H9 (cell line): Measurements from ENCODE around the gene STK32B. TPM values are rescaled to one million over a fixed set of nuclear protein-coding genes. Genes with fewer than 3 reads are reported as not detected.

Source experiments
- DNase-seq: peaks from one replicate; pipeline ENCODE4 v3.0.0-alpha.2; 2017
- H2AFZ ChIP-seq: one replicate; pipeline ENCODE4 v1.6.1; 2013; ENCODE audit warnings: mild to moderate bottlenecking, low read length, control low read depth, moderate library complexity
- H2AK5ac ChIP-seq: 2 replicates; pipeline ENCODE4 v1.6.1; 2013; ENCODE audit warnings: low read length, control low read depth, mixed read lengths; ENCODE audit not compliant: insufficient read length
- H2BK120ac ChIP-seq: one replicate; pipeline ENCODE4 v1.6.1; 2013; ENCODE audit warnings: low read depth, mild to moderate bottlenecking, low read length, control low read depth, inconsistent platforms; ENCODE audit not compliant: poor library complexity, severe bottlenecking
- H2BK12ac ChIP-seq: 2 replicates; pipeline ENCODE4 v1.6.1; 2013; ENCODE audit warnings: low read length, control low read depth, mixed read lengths, low read depth; ENCODE audit not compliant: insufficient read length
- H2BK15ac ChIP-seq: 2 replicates; pipeline ENCODE4 v1.6.1; 2013; ENCODE audit warnings: low read depth, low read length, control low read depth
- H2BK20ac ChIP-seq: one replicate; pipeline ENCODE4 v1.6.1; 2013; ENCODE audit warnings: low read depth, mild to moderate bottlenecking, low read length, control low read depth, inconsistent platforms; ENCODE audit not compliant: poor library complexity, severe bottlenecking
- H2BK5ac ChIP-seq: 2 replicates; pipeline ENCODE4 v1.6.1; 2013; ENCODE audit warnings: low read length, control low read depth, mixed read lengths; ENCODE audit not compliant: insufficient read length
- H3K14ac ChIP-seq: 2 replicates; pipeline ENCODE4 v1.6.1; 2013; ENCODE audit warnings: low read length, control low read depth; ENCODE audit not compliant: insufficient read depth
- H3K18ac ChIP-seq: 2 replicates; pipeline ENCODE4 v1.6.1; 2013; ENCODE audit warnings: low read depth, mild to moderate bottlenecking, mixed read lengths, low read length, control low read depth; ENCODE audit not compliant: insufficient read length
- H3K23ac ChIP-seq: 2 replicates; pipeline ENCODE4 v1.6.1; 2013; ENCODE audit warnings: low read length, control low read depth, mixed read lengths, low read depth; ENCODE audit not compliant: insufficient read length
- H3K23me2 ChIP-seq: 2 replicates; pipeline ENCODE4 v1.6.1; 2013; ENCODE audit warnings: low read depth, mild to moderate bottlenecking, mixed read lengths, low read length, control low read depth; ENCODE audit not compliant: insufficient read length, poor library complexity, severe bottlenecking
- H3K27ac ChIP-seq: 2 replicates; pipeline ENCODE4 v1.5.1; 2013; ENCODE audit warnings: low read length, control low read depth, mixed read lengths, low read depth; ENCODE audit not compliant: insufficient read length
- H3K27me3 ChIP-seq: 2 replicates; pipeline ENCODE4 v1.6.1; 2013; ENCODE audit warnings: low read length, control low read depth, inconsistent platforms; ENCODE audit not compliant: insufficient read depth
- H3K4ac ChIP-seq: 2 replicates; pipeline ENCODE4 v1.6.1; 2013; ENCODE audit warnings: low read depth, mild to moderate bottlenecking, control low read depth, inconsistent platforms, low read length, moderate library complexity
- H3K4me1 ChIP-seq: 2 replicates; pipeline ENCODE4 v1.6.1; 2013; ENCODE audit warnings: low read length, control low read depth, inconsistent platforms; ENCODE audit not compliant: insufficient read depth
- H3K4me2 ChIP-seq: 2 replicates; pipeline ENCODE4 v1.6.1; 2013; ENCODE audit warnings: low read length, control low read depth, mixed read lengths; ENCODE audit not compliant: insufficient read length, insufficient read depth
- H3K56ac ChIP-seq: 2 replicates; pipeline ENCODE4 v1.6.1; 2013; ENCODE audit warnings: low read depth, mild to moderate bottlenecking, mixed read lengths, low read length, control low read depth; ENCODE audit not compliant: insufficient read length
- H3K79me1 ChIP-seq: 2 replicates; pipeline ENCODE4 v1.6.1; 2013; ENCODE audit warnings: low read depth, mild to moderate bottlenecking, moderate library complexity, low read length, control low read depth, inconsistent platforms; ENCODE audit not compliant: insufficient read depth, poor library complexity, severe bottlenecking
- H3K79me2 ChIP-seq: 2 replicates; pipeline ENCODE4 v1.6.1; 2013; ENCODE audit warnings: low read length, control low read depth, inconsistent platforms; ENCODE audit not compliant: insufficient read depth
- H3K9ac ChIP-seq: 2 replicates; pipeline ENCODE4 v1.6.1; 2013; ENCODE audit warnings: low read length, control low read depth, mixed read lengths; ENCODE audit not compliant: insufficient read length; ENCODE audit errors: extremely low read depth
- H3K9me3 ChIP-seq: one replicate; pipeline ENCODE4 v1.6.1; 2013; ENCODE audit warnings: low read depth, low read length, inconsistent platforms; ENCODE audit not compliant: control insufficient read depth
- H3T11ph ChIP-seq: one replicate; pipeline ENCODE4 v1.6.1; 2013; ENCODE audit warnings: mild to moderate bottlenecking, low read length, control low read depth, inconsistent platforms
- H4K20me1 ChIP-seq: one replicate; pipeline ENCODE4 v1.6.1; 2013; ENCODE audit not compliant: control insufficient read depth, insufficient read length, insufficient read depth
- H4K5ac ChIP-seq: 2 replicates; pipeline ENCODE4 v1.6.1; 2013; ENCODE audit warnings: low read depth, mild to moderate bottlenecking, mixed read lengths, low read length, control low read depth; ENCODE audit not compliant: insufficient read length
- H4K8ac ChIP-seq: replicated peaks from 2 replicates; pipeline ENCODE4 v1.6.1; 2013; ENCODE audit warnings: low read length, control low read depth, mixed read lengths, low read depth; ENCODE audit not compliant: insufficient read length
- H4K91ac ChIP-seq: 2 replicates; pipeline ENCODE4 v1.6.1; 2013; ENCODE audit warnings: low read depth, mild to moderate bottlenecking, moderate library complexity, mixed read lengths, low read length, control low read depth; ENCODE audit not compliant: insufficient read length
- H3K27ac Mint-ChIP-seq, 3 experiments: 2 replicates in 2 of 3; 3 replicates in 1 of 3; pipeline ENCODE4 v1.8.0; 2020 to 2021; ENCODE audit warnings: mixed read lengths in 3 of 3, mild to moderate bottlenecking in 1 of 3, moderate library complexity in 1 of 3
- H3K27me3 Mint-ChIP-seq: 2 replicates; pipeline ENCODE4 v1.8.0; 2021; ENCODE audit warnings: low read depth, mild to moderate bottlenecking, moderate library complexity, mixed read lengths
- H3K36me3 Mint-ChIP-seq, 3 experiments: 2 replicates in 2 of 3; 3 replicates in 1 of 3; pipeline ENCODE4 v1.8.0; 2020 to 2021; ENCODE audit warnings: low read depth in 3 of 3, mixed read lengths in 3 of 3; ENCODE audit not compliant: insufficient read depth in 1 of 3
- H3K4me1 Mint-ChIP-seq, 2 experiments: 2 replicates each; pipeline ENCODE4 v1.8.0; 2020; ENCODE audit warnings: mixed read lengths in 2 of 2
- H3K4me3 Mint-ChIP-seq, 2 experiments: 2 replicates in 1 of 2; 3 replicates in 1 of 2; pipeline ENCODE4 v1.8.0; 2020 to 2021; ENCODE audit warnings: mild to moderate bottlenecking in 2 of 2, mixed read lengths in 2 of 2, moderate library complexity in 1 of 2
- H3K9me3 Mint-ChIP-seq, 2 experiments: 2 replicates in 1 of 2; 3 replicates in 1 of 2; pipeline ENCODE4 v1.8.0; 2020; ENCODE audit warnings: mild to moderate bottlenecking in 2 of 2, mixed read lengths in 2 of 2, moderate library complexity in 1 of 2
- WGBS: extraction: QIAGEN DNeasy Blood & Tissue Kit; methylation state at CpG from one replicate; pipeline ENCODE4 v1.1.7; 2013; ENCODE audit warnings: missing lambda C conversion rate, low lambda C conversion rate, mixed read lengths; ENCODE audit not compliant: insufficient read length; ENCODE audit errors: extremely low coverage; 5-methylcytosine and 5-hydroxymethylcytosine counted together
- total RNA-seq: library from RNA; stranded (reverse); gene quantifications from 2 replicates; pipeline ENCODE4 v1.2.1, GENCODE V29; 2021
- TF ChIP-seq, protein P1 (sequence below): fragments of 200-600 bp; sonication (generic); conservative IDR thresholded peaks from 3 replicates; pipeline ENCODE4 v1.8.0; 2021; ENCODE audit warnings: antibody characterized with exemption, mild to moderate bottlenecking

The STK32B gene
- total RNA-seq, 1 experiment from 2014 or later: 1.0 TPM

- H3K27me3 ChIP-seq: no peaks in the 10 kb centered on the region
- WGBS: no CpG with 5 or more reads among the region's 3 CpGs
Observed at GRCh38 chr4:5307928-5308327, 256.6 kb downstream of the STK32B start.

More at GRCh38 chr4:5307928-5308327, 256.6 kb downstream of the STK32B start:
- Mint-ChIP-seq H3K27me3 (peaks cover 14% of the 10 kb centered on the region), H3K4me1 (peaks cover 2 to 7% of the 10 kb centered on the region in 2 experiments; a peak in 3 of 4 replicates), H3K9me3 (peaks cover 4 to 17% of the 10 kb centered on the region in 2 experiments; a peak in 3 of 5 replicates), H3K36me3 (peaks cover 0 to 5% (median 0%) of the 10 kb centered on the region in 3 experiments; a peak in 2 of 7 replicates), H3K4me3 (no peak overlapping the region), H3K27ac (no peak overlapping the region)
- Histone ChIP-seq H2BK20ac (no peak overlapping the region), H4K5ac (no peak overlapping the region), H3K14ac (no peak overlapping the region), H3K79me1 (no peaks in the 10 kb centered on the region), H2AFZ (no peak overlapping the region), H3K23me2 (no peaks in the 10 kb centered on the region), H3K4ac (no peak overlapping the region), H3K23ac (no peak overlapping the region), H2BK15ac (no peak overlapping the region), H3K4me1 (no peaks in the 10 kb centered on the region), H2AK5ac (no peak overlapping the region), H2BK5ac (no peak overlapping the region), H3T11ph (no peak overlapping the region), H2BK120ac (no peak overlapping the region), H3K79me2 (no peaks in the 10 kb centered on the region), H3K18ac (no peak overlapping the region), H3K4me2 (no peak overlapping the region), H2BK12ac (no peak overlapping the region), H4K91ac (no peak overlapping the region), H3K9me3 (no peaks in the 10 kb centered on the region), H3K56ac (no peak overlapping the region), H3K9ac (no peak overlapping the region), H3K27ac (no peak overlapping the region), H4K20me1 (no peaks in the 10 kb centered on the region), H4K8ac (no peak overlapping the region)
- DNase-seq: no peak
- TF ChIP-seq, protein P1, sequence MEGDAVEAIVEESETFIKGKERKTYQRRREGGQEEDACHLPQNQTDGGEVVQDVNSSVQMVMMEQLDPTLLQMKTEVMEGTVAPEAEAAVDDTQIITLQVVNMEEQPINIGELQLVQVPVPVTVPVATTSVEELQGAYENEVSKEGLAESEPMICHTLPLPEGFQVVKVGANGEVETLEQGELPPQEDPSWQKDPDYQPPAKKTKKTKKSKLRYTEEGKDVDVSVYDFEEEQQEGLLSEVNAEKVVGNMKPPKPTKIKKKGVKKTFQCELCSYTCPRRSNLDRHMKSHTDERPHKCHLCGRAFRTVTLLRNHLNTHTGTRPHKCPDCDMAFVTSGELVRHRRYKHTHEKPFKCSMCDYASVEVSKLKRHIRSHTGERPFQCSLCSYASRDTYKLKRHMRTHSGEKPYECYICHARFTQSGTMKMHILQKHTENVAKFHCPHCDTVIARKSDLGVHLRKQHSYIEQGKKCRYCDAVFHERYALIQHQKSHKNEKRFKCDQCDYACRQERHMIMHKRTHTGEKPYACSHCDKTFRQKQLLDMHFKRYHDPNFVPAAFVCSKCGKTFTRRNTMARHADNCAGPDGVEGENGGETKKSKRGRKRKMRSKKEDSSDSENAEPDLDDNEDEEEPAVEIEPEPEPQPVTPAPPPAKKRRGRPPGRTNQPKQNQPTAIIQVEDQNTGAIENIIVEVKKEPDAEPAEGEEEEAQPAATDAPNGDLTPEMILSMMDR: 0 out of 3 replicates have a peak, but pooled peaks have one; percentile 25
